Effector memory CD8-positive, alpha-beta T cell (primary cell): ENCODE measurements around the gene SPO11.
A peak's percentile ranks its signal among the peaks of the same experiment; 100 is the strongest.

ENCODE experiments used
- ATAC-seq: fragments of 150-1000 bp; cut with Tn5 transposase; replicated peaks from 2 replicates; pipeline ENCODE4 v1.10.0; 2021; ENCODE audit warnings: mild to moderate bottlenecking, moderate library complexity
- DNase-seq, 3 experiments: peaks; one replicate each; pipeline ENCODE4 v3.0.0; 2021
- H3K27ac Mint-ChIP-seq, 2 donors: one replicate each; pipeline ENCODE4 v1.8.0; 2022; ENCODE audit warnings: mild to moderate bottlenecking in 2 of 2, mixed read lengths in 2 of 2, moderate library complexity in 2 of 2
- H3K27me3 Mint-ChIP-seq, 2 donors: one replicate each; pipeline ENCODE4 v1.8.0; 2022; ENCODE audit warnings: mixed read lengths in 2 of 2
- H3K36me3 Mint-ChIP-seq: one replicate; pipeline ENCODE4 v1.8.0; 2022; ENCODE audit warnings: mild to moderate bottlenecking, moderate library complexity, mixed read lengths; ENCODE audit not compliant: insufficient read depth
- H3K4me1 Mint-ChIP-seq, 2 donors: one replicate each; pipeline ENCODE4 v1.8.0; 2022; ENCODE audit warnings: low read depth in 2 of 2, mixed read lengths in 2 of 2
- H3K4me3 Mint-ChIP-seq, 2 donors: one replicate each; pipeline ENCODE4 v1.8.0; 2022; ENCODE audit warnings: mild to moderate bottlenecking in 2 of 2, mixed read lengths in 2 of 2, moderate library complexity in 2 of 2
- H3K9me3 Mint-ChIP-seq, 2 donors: one replicate each; pipeline ENCODE4 v1.8.0; 2022; ENCODE audit warnings: mixed read lengths in 2 of 2

SPO11 gene

DNA sequence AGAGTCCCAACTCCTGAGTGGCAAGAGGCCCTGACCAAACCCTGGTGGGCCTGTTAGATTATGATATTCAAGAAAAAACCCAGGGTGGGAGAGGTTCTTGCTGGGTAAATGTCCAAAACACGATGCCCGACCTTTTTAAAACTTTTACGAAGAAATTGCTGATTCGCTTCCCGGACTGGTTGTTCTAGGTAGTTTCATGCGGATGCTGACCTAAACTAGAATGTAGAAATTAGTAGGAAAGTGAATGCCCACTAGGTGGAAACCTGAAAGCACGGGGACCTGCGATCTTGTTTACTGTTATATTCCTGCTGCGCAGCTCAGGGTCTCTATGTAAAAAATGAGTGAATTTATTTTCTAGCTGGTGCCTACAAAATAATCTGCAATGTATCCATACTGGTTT, 23.7 kb downstream of the SPO11 start:
- Mint-ChIP-seq H3K4me3 (peak overlapping the region in 1 of 2 donors; percentile 41), H3K36me3 (peaks cover 50% of the 10 kb centered on the region), H3K4me1 (peaks cover 16 to 27% of the 10 kb centered on the region in 2 donors), H3K27me3 (no peaks in the 10 kb centered on the region), H3K9me3 (no peaks in the 10 kb centered on the region), H3K27ac (no peak overlapping the region)
- DNase-seq (no peak), ATAC-seq (no peak)

DNA sequence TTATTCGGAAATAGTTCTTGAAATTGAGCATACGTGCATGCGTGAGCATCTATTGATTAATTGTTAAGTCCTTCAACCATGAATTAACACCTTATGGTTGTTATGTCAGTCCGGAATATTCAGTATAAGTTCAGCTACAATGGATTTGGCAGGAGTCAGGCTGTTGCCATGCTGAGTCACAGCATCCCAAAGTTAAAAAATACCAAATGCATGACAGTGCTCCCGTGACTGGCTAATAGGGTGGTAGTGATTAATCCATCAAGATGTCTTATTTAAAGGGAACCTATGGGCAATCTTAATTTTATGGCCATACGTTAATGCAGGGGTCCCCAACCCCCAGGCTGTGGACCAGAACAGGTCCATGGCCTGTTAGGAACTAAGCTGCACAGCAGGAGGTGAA, 31.9 kb downstream of the SPO11 start:
- ATAC-seq (no peak), DNase-seq (no peak)
- H3K27ac Mint-ChIP-seq = peak overlapping the region in 1 of 2 donors; percentile 6
- peaks cover 27% of the 10 kb centered on the region for H3K36me3 Mint-ChIP-seq
- H3K9me3 Mint-ChIP-seq = no peaks in the 10 kb centered on the region
- H3K27me3 Mint-ChIP-seq = no peaks in the 10 kb centered on the region
- peaks cover 4 to 5% of the 10 kb centered on the region in 2 donors for H3K4me1 Mint-ChIP-seq
- no peak overlapping the region for H3K4me3 Mint-ChIP-seq

DNA sequence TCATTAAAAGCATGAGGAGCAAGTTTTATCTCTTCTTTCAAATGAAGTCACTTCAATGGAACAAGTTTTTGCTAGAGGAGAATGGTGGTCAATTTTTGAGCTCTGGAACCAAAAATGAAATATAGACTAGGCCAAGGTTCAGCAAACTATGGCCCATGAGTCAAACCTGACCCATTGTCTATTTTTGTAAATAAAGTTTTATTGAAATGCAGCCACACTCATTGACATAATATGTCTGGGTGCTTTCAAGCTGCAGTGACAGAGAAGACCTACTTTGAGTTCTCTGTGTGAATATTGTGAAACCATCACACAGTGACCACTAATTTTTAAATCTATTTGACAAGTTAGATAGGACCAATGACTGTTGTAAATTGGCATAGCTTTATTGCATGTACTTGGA, 34.8 kb downstream of the SPO11 start:
- peaks cover 4 to 5% of the 10 kb centered on the region in 2 donors for H3K4me1 Mint-ChIP-seq
- no peaks in the 10 kb centered on the region for H3K27me3 Mint-ChIP-seq
- no peaks in the 10 kb centered on the region for H3K9me3 Mint-ChIP-seq
- ATAC-seq = no peak
- H3K4me3 Mint-ChIP-seq = no peak overlapping the region
- peaks cover 48% of the 10 kb centered on the region for H3K36me3 Mint-ChIP-seq
- no peak for DNase-seq
- H3K27ac Mint-ChIP-seq = peak overlapping the region in 1 of 2 donors; percentile 58

DNA sequence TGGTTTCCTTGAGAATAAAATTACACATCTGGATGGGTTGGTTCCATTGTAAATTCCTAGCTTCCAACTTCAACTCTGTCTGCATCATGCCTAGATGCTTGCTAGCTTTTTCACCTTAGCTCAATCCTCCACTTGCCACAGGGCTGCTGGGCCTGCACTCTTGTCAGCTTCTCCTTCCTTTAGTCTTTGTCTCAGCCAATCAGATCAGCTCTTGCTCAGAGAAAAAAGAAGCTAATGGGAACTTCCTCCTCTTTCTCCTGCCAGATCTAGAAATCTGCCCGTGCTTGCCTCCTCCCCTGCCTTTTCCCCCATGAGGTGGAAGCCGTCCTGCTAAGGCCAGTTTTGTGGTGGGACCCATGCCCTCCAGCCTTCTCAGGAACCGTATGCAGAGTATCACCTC, 40.0 kb downstream of the SPO11 start:
- Mint-ChIP-seq H3K36me3 (peaks cover 89% of the 10 kb centered on the region), H3K9me3 (no peaks in the 10 kb centered on the region), H3K4me1 (no peaks in the 10 kb centered on the region), H3K4me3 (no peak overlapping the region), H3K27ac (peak overlapping the region; percentile 5 to 41), H3K27me3 (no peaks in the 10 kb centered on the region)
- ATAC-seq (no peak), DNase-seq (no peak)

DNA sequence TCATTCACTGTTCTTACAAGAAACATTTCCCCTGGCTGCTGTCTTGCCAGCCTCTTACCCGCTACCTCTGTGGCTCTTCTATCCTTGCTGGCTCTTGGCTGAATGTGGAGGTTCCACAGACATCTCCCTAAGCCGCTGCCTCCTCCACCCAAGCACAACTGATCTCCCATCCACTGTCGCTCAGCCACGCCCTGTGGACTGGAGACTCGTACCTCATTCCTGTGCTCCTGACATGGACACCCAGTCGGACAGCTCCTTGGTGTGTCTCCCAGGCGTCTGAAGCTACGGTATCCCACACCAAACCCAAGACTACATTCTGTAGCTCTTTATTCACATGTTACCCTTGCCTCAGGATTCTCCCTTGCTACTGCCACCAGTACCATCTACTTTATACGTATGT, 40.7 kb downstream of the SPO11 start:
- peaks cover 0 to 1% of the 10 kb centered on the region in 2 donors for H3K4me1 Mint-ChIP-seq

DNA sequence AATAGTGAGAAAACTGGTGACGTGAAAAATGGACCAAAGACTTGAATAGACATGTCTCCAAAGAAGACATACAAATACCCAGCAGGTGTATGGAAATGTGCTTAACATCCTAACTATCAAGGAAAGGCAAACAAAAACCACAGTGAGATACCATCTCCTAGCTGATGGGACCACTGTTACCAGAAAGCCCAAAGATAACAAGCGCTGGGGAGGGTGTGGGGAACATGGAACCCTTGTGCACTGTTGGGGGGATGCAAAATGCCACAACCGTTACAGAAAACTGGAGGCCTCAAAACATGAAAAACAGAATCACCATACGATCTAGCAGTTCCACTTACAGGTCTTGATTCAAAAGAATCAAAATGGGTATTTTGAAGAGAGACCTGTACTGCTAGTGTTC, 41.8 kb downstream of the SPO11 start:
- Mint-ChIP-seq H3K4me1 (peaks cover 2 to 7% of the 10 kb centered on the region in 2 donors), H3K27ac (no peak overlapping the region), H3K9me3 (no peaks in the 10 kb centered on the region), H3K4me3 (no peak overlapping the region), H3K27me3 (no peaks in the 10 kb centered on the region), H3K36me3 (peaks cover 87% of the 10 kb centered on the region)
- no peak for DNase-seq
- no peak for ATAC-seq

More for the DNA sequence above, 40.7 kb downstream of the SPO11 start:
- peaks cover 89% of the 10 kb centered on the region for H3K36me3 Mint-ChIP-seq
- H3K27ac Mint-ChIP-seq = peak overlapping the region in 1 of 2 donors; percentile 41
- H3K9me3 Mint-ChIP-seq = no peaks in the 10 kb centered on the region
- DNase-seq (no peak), ATAC-seq (no peak)
- H3K4me3 Mint-ChIP-seq = no peak overlapping the region
- no peaks in the 10 kb centered on the region for H3K27me3 Mint-ChIP-seq

DNA sequence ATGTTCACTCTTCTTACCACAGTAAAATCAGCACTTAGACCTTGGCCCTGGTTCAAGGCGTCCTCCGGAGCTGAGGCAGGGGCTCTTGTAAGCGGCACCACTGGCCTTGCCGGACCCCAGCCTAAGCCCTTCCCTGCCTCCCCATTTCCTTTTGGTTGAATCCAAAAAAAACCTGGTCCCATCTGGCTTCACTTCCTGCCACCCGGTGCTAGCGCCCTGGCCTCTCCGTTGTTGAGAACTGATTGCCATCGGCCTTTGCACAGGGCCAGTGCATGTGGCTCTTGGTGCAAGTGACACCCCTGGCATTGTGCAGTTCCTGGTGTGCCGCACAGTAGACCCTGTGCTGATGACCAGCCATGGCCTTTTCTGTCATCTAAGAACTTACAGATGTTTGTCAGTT, 42.6 kb downstream of the SPO11 start:
- peaks cover 2 to 7% of the 10 kb centered on the region in 2 donors for H3K4me1 Mint-ChIP-seq
- DNase-seq = no peak
- H3K4me3 Mint-ChIP-seq = no peak overlapping the region
- no peaks in the 10 kb centered on the region for H3K27me3 Mint-ChIP-seq
- peaks cover 90% of the 10 kb centered on the region for H3K36me3 Mint-ChIP-seq
- no peak overlapping the region for H3K27ac Mint-ChIP-seq
- no peaks in the 10 kb centered on the region for H3K9me3 Mint-ChIP-seq
- ATAC-seq = no peak

DNA sequence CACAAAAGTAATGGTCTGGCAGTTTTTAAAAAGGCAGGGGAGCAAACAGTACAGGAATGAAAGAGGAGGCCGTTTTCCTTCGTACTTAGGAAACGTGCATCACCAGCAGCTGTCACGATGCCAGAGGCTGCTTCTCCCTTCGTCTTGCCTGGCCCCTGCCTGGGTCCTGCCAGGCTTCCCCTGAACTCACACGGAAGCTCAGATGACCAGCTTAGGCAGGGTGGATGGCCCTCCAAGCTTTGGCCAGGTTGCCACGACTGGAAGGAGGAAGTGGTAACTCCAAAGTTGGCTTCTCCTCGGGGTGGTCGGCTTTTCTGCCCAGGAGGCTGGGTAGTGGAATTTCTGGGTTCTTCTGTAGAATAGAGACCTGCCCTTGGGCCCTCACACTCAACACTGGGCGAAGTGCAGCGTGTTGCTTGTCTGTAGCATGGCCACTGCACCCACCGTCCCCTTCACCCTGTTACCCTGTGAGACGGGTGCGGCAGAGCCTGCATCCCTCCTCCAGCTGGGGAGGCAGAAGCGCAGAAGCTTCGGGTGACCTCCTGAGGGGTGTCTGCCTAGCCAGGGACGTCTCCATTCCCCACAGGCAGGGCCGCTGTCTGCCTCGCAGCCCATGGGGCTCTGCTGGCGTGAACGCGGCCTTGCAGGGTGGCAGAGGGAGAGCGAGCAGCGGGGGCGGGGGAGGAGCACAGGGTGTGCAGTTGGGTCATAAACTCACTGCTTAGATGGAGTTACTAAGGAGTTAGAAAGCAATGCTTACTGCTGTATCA, 43.2 kb downstream of the SPO11 start:
- peak overlapping the region in 1 of 2 donors; percentile 73 for H3K27ac Mint-ChIP-seq
- peaks cover 90% of the 10 kb centered on the region for H3K36me3 Mint-ChIP-seq
- peaks cover 2 to 7% of the 10 kb centered on the region in 2 donors for H3K4me1 Mint-ChIP-seq
- no peaks in the 10 kb centered on the region for H3K9me3 Mint-ChIP-seq
- DNase-seq (no peak), ATAC-seq (no peak)
- no peaks in the 10 kb centered on the region for H3K27me3 Mint-ChIP-seq
- H3K4me3 Mint-ChIP-seq = no peak overlapping the region

DNA sequence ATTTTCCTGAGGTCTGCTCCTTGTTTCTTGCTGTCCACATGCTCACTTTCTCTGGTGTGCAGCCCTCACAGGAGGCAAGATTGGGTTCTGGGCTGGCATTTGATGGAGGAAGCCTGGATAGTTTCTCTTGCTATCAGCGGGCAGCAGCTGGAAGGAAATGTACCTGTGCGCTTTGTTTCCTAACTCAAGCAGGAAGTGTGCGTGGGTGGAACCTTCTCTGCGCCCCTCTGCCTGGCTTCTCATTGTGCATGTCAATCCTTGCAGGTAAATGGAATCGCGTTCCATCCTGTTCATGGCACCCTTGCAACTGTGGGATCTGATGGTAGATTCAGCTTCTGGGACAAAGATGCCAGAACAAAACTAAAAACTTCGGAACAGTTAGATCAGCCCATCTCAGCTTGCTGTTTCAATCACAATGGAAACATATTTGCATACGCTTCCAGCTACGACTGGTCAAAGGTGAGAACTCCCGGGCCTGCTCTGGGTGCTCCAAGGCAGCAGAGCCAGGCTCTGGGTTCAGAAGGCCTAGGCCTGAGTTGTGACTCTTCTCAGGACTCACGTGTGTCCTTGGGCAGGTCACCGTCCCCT, 44.8 kb downstream of the SPO11 start:
- peaks cover 2 to 13% of the 10 kb centered on the region in 2 donors for H3K4me1 Mint-ChIP-seq
- no peak overlapping the region for H3K27ac Mint-ChIP-seq
- no peaks in the 10 kb centered on the region for H3K27me3 Mint-ChIP-seq
- no peak for DNase-seq
- peaks cover 90% of the 10 kb centered on the region for H3K36me3 Mint-ChIP-seq
- no peak for ATAC-seq
- H3K4me3 Mint-ChIP-seq = no peak overlapping the region
- no peaks in the 10 kb centered on the region for H3K9me3 Mint-ChIP-seq

DNA sequence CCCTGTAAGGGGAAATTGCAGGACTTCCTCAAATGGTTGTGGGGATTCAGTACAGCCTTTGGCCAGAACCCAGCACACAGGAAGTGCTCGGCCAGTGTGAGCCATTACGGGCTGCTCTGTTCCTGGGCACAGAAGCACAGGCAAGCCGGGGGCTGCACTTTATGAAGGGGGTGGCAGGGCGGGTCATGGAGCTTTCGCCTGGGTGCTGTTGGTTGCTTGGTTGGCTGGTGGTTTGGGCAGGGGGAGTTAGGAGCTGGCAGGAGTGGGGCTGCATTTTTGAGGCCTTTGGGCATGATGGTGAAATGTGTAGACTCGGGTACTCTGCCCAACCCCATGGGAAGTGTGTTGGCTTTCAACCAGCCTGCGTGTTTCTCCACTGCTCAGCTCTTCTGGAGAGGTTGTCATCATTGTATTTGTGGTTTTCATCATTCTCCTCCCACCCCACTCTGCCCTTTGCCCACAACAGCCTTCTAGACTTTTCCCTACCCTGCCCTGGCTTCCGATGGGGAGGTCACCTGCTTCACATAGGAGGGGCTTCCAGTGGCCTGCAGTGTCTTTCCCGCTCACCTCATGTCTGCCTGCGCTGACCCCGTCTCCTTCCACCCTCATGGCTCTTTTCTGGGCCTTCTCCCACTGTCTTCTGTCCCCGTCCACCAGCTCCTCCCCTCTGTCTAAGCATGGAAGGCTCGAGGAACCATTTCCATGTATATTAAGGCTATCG, 45.5 kb downstream of the SPO11 start:
- Mint-ChIP-seq H3K27ac (peak overlapping the region; percentile 56 to 86), H3K4me3 (no peak overlapping the region), H3K27me3 (no peaks in the 10 kb centered on the region), H3K4me1 (peaks cover 2 to 13% of the 10 kb centered on the region in 2 donors), H3K36me3 (peaks cover 84% of the 10 kb centered on the region), H3K9me3 (no peaks in the 10 kb centered on the region)
- no peak for DNase-seq
- peak; percentile 24 for ATAC-seq

DNA sequence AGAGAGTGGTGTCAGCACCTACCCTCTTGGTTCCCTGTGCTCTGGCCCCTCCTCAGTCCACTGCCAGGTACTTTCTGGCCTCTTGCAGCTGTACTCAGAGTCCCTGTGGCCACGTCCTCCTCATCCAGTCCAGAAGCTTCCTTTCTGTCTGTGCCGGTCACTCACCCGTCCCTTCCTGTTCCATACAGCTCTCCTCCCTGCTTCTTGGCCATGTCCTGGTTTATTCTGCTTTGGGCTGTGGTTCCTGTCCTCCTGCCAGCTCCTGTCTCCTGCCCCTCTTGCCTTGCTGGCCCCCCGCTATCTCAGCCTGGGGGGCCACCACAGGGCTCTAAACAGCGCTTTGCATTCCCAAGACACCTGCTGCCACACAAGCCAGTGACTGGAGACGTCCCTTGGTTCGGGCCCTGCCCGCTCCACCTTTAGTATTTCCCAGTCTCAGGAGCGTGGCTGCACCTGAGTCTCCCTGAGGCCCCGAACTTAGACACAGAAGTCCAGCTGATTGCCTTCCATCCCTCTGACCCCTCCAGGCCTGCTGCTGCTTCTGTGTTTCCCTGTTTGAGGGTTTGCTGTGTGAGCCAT, 46.1 kb downstream of the SPO11 start:
- Mint-ChIP-seq H3K27ac (peak overlapping the region; percentile 56 to 86), H3K4me1 (peaks cover 2 to 13% of the 10 kb centered on the region in 2 donors), H3K4me3 (no peak overlapping the region), H3K36me3 (peaks cover 82% of the 10 kb centered on the region), H3K9me3 (no peaks in the 10 kb centered on the region), H3K27me3 (no peaks in the 10 kb centered on the region)
- ATAC-seq (no peak), DNase-seq (no peak)

DNA sequence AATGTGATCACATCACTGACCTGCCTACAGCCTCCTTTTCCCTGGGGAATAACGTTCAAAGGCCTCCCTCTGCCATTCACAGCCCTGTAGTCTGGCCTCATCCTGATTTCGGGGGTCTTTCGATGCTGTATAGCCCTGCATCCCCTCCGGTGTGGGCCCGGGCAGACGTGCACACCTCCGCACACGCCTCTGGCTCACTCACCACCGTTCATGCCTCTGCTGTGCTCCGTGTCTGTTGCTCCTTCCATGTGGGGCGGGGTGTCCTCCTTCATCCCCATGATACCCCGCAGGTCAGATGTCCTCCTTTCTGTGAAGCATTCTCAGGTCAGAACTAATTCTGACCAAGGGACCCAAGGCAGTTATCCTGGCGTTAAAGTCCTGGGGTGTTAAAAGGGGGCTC, 47.7 kb downstream of the SPO11 start:
- H3K9me3 Mint-ChIP-seq = no peaks in the 10 kb centered on the region
- ATAC-seq (no peak), DNase-seq (no peak)
- peak overlapping the region; percentile 77 to 80 for H3K27ac Mint-ChIP-seq
- peaks cover 73% of the 10 kb centered on the region for H3K36me3 Mint-ChIP-seq
- H3K4me1 Mint-ChIP-seq = peaks cover 9 to 21% of the 10 kb centered on the region in 2 donors
- H3K27me3 Mint-ChIP-seq = no peaks in the 10 kb centered on the region
- no peak overlapping the region for H3K4me3 Mint-ChIP-seq

DNA sequence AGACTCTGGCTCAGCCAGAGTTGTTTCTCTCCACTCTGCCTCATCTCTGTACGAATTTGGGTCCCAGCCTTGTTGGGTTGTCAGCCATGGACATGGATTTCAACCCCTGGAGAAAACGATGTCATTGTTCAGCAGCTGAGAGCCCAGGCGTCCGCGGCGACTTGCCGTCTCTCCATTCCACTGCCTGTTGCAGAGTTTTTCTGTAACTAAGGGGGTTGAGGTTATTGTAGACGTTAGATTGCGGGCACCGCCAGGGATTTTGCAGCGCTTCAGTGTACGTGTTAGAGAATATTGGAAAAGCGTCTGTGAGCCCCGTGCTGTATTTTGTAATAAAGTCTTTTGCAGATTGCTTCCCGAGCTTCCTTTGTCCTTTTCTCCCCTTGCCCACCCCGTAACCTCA, 48.5 kb downstream of the SPO11 start:
- Mint-ChIP-seq H3K9me3 (no peaks in the 10 kb centered on the region), H3K27ac (peak overlapping the region in 1 of 2 donors; percentile 10), H3K27me3 (no peaks in the 10 kb centered on the region), H3K4me3 (no peak overlapping the region), H3K36me3 (peaks cover 66% of the 10 kb centered on the region), H3K4me1 (peaks cover 16 to 28% of the 10 kb centered on the region in 2 donors)
- no peak for ATAC-seq
- DNase-seq = no peak
